ENCODE measurements around the gene SERGEF. TPM values are rescaled to one million over a fixed set of nuclear protein-coding genes. Genes with fewer than 3 reads are reported as not detected.
A peak's percentile ranks its signal among the peaks of the same experiment; 100 is the strongest.

Gene SERGEF
- total and polyA plus RNA-seq, 4 donors, result 44.7 to 51.0 (median 46.2) TPM

DNA sequence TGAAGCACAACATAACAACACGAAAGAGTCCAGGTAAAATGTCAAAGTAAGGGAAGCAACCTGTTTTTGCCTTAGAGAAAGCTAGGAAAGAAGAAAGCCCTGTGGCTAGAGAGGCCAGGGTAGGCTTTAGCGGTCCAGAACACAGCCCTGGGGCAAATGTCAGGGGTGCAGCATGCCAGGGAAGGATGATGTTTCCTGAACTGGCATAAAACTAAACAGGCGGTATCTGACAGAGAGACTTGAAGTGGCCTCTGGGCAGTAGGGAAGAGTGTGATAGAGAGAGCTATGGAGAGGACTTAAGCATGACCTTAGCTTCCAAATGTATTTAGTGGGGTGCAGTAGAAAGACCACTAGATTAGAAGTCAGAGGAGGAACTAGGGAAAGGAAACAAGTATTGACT is 174.7 kb downstream of the SERGEF start:
- H3K36me3 ChIP-seq (ENCODE audit: control insufficient read depth, insufficient read depth, low read length), result no peaks in the 10 kb centered on the region
- H3K4me1 ChIP-seq (ENCODE audit: control insufficient read depth, insufficient read depth, low read length), result peaks cover 4% of the 10 kb centered on the region
- WGBS (ENCODE audit: insufficient coverage), result 100% methylated on average over 3 of the region's 3 CpGs
- H3K4me3 ChIP-seq (ENCODE audit: low read depth, low read length), result no peak overlapping the region
- H3K9me3 ChIP-seq (ENCODE audit: control insufficient read depth, insufficient read depth, low read length), result no peaks in the 10 kb centered on the region
- H3K27ac ChIP-seq (ENCODE audit: low read depth, low read length), result no peak overlapping the region
- no peak for DNase-seq (ENCODE audit: low read depth in 4 of 6, low spot score in 6 of 6)
- no peaks in the 10 kb centered on the region for H3K27me3 ChIP-seq (ENCODE audit: control insufficient read depth, insufficient read depth, low read length)

DNA sequence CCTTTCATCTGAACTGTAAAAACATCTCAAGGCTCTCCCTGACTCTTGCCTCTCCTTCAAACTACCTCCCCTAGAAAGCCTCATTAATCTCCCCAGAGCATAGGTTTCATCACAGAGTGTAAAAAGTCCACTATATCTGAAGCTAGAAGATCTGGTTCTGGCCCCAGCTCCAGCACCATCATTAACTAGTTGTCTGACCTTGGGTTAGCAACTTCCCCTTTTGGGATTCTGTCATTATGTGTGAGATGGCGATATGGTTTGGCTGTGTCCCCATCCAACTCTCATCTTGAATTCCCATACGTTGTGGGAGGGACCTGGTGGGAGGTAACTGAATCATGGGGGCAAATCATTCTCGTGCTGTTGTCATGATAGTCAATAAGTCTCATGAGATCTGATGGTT is 181.0 kb downstream of the SERGEF start:
- no peaks in the 10 kb centered on the region for H3K27me3 ChIP-seq (ENCODE audit: control insufficient read depth, insufficient read depth, low read length)
- H3K4me3 ChIP-seq (ENCODE audit: low read depth, low read length), result no peak overlapping the region
- WGBS (ENCODE audit: insufficient coverage), result no CpG with 5 or more reads among the region's 3 CpGs
- no peaks in the 10 kb centered on the region for H3K36me3 ChIP-seq (ENCODE audit: control insufficient read depth, insufficient read depth, low read length)
- no peak for DNase-seq (ENCODE audit: low read depth in 4 of 6, low spot score in 6 of 6)
- no peaks in the 10 kb centered on the region for H3K9me3 ChIP-seq (ENCODE audit: control insufficient read depth, insufficient read depth, low read length)
- H3K4me1 ChIP-seq (ENCODE audit: control insufficient read depth, insufficient read depth, low read length), result no peaks in the 10 kb centered on the region
- no peak overlapping the region for H3K27ac ChIP-seq (ENCODE audit: low read depth, low read length)

DNA sequence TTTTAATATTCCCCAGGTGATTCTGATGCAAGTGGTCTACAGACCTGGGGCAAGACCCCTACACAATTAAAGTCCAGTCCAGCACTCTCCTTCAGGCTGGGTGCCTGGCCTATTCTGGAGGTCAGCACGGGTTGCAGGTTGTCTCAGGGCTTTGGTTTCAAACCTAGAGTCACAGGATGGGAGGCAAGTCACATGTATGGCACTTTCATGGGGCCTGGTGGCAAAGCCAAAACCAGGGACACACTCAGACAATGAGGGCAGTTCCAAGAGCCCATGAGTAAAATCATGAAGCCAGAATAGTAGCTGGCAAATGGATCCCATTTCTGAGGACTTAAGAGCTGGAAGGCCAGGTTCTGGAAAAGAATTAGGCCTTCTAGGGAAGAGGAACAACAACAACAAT is 181.6 kb downstream of the SERGEF start:
- no peak for DNase-seq (ENCODE audit: low read depth in 4 of 6, low spot score in 6 of 6)
- Histone ChIP-seq H3K27me3 (ENCODE audit: control insufficient read depth, insufficient read depth, low read length) (no peaks in the 10 kb centered on the region), H3K4me1 (ENCODE audit: control insufficient read depth, insufficient read depth, low read length) (no peaks in the 10 kb centered on the region), H3K36me3 (ENCODE audit: control insufficient read depth, insufficient read depth, low read length) (no peaks in the 10 kb centered on the region), H3K4me3 (ENCODE audit: low read depth, low read length) (no peak overlapping the region), H3K9me3 (ENCODE audit: control insufficient read depth, insufficient read depth, low read length) (no peaks in the 10 kb centered on the region), H3K27ac (ENCODE audit: low read depth, low read length) (no peak overlapping the region)
- WGBS (ENCODE audit: insufficient coverage), result 100% methylated on average over 1 of the region's 1 CpG

DNA sequence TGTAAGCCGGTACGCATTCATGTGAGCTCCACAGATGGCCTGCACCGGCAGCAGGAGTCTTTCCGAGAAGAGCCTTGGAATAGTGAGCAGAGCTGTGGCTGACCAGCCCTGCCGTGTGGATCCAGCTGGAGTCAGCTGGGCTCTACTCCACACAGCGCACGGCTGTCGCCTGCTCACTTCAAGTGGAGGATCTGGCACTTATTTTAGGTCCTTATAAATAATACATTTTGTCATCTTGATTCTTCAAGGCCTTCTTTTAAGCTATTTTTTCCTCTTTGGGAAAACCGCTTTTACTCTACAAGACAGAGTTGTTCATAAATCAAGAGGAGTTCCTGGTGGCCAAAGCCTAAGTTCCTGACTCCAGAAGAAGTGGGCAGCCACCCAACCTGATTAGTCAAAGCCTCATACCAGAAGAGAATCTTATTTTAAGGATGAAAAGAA is 184.5 kb downstream of the SERGEF start:
- DNase-seq (ENCODE audit: low read depth in 4 of 6, low spot score in 6 of 6), result peak in 1 of 6 donors; percentile 67
- H3K27ac ChIP-seq (ENCODE audit: low read depth, low read length), result no peak overlapping the region
- 53% methylated on average over 6 of the region's 9 CpGs for WGBS (ENCODE audit: insufficient coverage)
- no peaks in the 10 kb centered on the region for H3K27me3 ChIP-seq (ENCODE audit: control insufficient read depth, insufficient read depth, low read length)
- no peaks in the 10 kb centered on the region for H3K4me1 ChIP-seq (ENCODE audit: control insufficient read depth, insufficient read depth, low read length)
- no peaks in the 10 kb centered on the region for H3K36me3 ChIP-seq (ENCODE audit: control insufficient read depth, insufficient read depth, low read length)
- no peak overlapping the region for H3K4me3 ChIP-seq (ENCODE audit: low read depth, low read length)
- no peaks in the 10 kb centered on the region for H3K9me3 ChIP-seq (ENCODE audit: control insufficient read depth, insufficient read depth, low read length)

DNA sequence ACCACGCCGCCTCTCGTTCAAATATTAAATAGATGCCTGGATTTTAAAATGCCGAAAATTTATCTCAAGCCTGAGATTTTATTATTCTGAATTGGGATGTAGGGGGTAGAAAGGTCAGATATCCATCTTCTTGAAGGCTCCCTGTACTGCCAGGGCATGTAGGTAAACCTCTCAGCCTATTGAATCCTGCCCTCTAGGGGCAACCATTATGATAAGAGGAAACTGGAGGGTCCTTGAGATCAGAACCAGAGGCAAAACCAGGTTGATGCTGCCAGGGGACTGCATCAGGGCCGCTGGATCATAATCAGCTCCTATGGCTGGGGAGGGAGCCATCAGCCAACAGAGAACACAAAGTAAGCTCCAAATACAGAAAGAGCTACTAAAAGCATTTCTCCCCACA is 185.8 kb downstream of the SERGEF start:
- peak in 1 of 6 donors; percentile 62 for DNase-seq (ENCODE audit: low read depth in 4 of 6, low spot score in 6 of 6)
- no peak overlapping the region for H3K27ac ChIP-seq (ENCODE audit: low read depth, low read length)
- WGBS (ENCODE audit: insufficient coverage), result no CpG with 5 or more reads among the region's 5 CpGs
- peaks cover 3% of the 10 kb centered on the region for H3K4me1 ChIP-seq (ENCODE audit: control insufficient read depth, insufficient read depth, low read length)
- H3K9me3 ChIP-seq (ENCODE audit: control insufficient read depth, insufficient read depth, low read length), result no peaks in the 10 kb centered on the region
- no peaks in the 10 kb centered on the region for H3K36me3 ChIP-seq (ENCODE audit: control insufficient read depth, insufficient read depth, low read length)
- no peak overlapping the region for H3K4me3 ChIP-seq (ENCODE audit: low read depth, low read length)
- no peaks in the 10 kb centered on the region for H3K27me3 ChIP-seq (ENCODE audit: control insufficient read depth, insufficient read depth, low read length)

DNA sequence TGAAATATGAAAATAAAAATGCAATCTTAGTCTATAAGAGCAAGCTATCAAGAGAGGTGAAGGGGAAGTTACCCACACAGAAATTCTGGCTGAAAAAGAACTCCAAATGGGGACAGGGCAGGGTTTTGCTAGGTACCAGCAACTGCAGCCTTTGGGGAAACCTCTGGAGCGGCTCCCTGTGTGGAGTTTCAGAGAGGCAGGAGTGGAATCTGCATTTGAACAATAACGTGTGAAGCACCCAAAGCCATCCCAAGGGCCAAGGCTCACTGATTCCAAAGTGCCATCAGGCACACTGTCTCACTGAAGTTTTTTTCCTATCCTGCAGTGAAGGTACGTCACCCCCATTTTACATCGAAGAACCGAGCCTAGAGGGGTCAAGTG is 190.5 kb downstream of the SERGEF start:
- Histone ChIP-seq H3K4me3 (ENCODE audit: low read depth, low read length) (no peak overlapping the region), H3K36me3 (ENCODE audit: control insufficient read depth, insufficient read depth, low read length) (no peaks in the 10 kb centered on the region), H3K9me3 (ENCODE audit: control insufficient read depth, insufficient read depth, low read length) (no peaks in the 10 kb centered on the region), H3K4me1 (ENCODE audit: control insufficient read depth, insufficient read depth, low read length) (peaks cover 3% of the 10 kb centered on the region), H3K27ac (ENCODE audit: low read depth, low read length) (no peak overlapping the region), H3K27me3 (ENCODE audit: control insufficient read depth, insufficient read depth, low read length) (no peaks in the 10 kb centered on the region)
- no peak for DNase-seq (ENCODE audit: low read depth in 4 of 6, low spot score in 6 of 6)
- 52% methylated on average over 2 of the region's 5 CpGs for WGBS (ENCODE audit: insufficient coverage)

DNA sequence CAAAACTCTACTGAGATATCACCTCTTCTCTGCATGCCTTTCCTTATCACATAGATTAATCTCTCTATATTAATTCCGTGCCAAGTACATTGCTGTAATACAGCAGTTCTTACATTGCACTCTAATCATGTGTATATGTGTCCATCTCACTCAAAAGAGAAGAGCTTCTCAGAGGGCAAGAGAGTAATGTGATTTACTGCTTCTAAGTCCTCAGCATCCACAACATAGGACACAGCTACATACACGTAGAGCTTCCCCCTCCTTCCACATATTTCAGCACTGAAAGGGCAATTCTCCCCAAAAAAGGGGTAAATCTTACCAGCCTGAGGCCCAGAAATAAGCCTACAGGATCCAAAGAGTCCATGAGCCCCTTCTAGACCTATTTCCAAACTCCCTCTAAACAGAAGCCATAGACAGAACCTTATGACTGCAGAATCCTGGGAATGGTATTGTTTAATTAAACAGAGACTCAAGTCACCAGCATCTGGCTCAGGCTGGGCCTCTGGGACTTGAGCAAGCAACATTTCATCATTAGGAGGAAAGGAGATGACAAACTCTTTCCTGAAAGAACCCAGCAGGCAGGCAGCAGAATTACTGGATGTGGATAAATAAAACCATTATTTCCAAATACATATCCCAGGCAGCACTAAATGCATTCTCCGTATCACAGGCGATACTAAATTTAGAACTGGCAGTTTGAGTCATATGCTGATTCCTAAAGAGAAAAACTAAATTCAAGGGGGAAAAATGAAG is 191.0 kb downstream of the SERGEF start:
- H3K36me3 ChIP-seq (ENCODE audit: control insufficient read depth, insufficient read depth, low read length), result no peaks in the 10 kb centered on the region
- no peak overlapping the region for H3K4me3 ChIP-seq (ENCODE audit: low read depth, low read length)
- H3K27me3 ChIP-seq (ENCODE audit: control insufficient read depth, insufficient read depth, low read length), result no peaks in the 10 kb centered on the region
- H3K27ac ChIP-seq (ENCODE audit: low read depth, low read length), result no peak overlapping the region
- no CpG with 5 or more reads among the region's 4 CpGs for WGBS (ENCODE audit: insufficient coverage)
- peak in 1 of 6 donors; percentile 80 for DNase-seq (ENCODE audit: low read depth in 4 of 6, low spot score in 6 of 6)
- no peaks in the 10 kb centered on the region for H3K9me3 ChIP-seq (ENCODE audit: control insufficient read depth, insufficient read depth, low read length)
- peaks cover 3% of the 10 kb centered on the region for H3K4me1 ChIP-seq (ENCODE audit: control insufficient read depth, insufficient read depth, low read length)

DNA sequence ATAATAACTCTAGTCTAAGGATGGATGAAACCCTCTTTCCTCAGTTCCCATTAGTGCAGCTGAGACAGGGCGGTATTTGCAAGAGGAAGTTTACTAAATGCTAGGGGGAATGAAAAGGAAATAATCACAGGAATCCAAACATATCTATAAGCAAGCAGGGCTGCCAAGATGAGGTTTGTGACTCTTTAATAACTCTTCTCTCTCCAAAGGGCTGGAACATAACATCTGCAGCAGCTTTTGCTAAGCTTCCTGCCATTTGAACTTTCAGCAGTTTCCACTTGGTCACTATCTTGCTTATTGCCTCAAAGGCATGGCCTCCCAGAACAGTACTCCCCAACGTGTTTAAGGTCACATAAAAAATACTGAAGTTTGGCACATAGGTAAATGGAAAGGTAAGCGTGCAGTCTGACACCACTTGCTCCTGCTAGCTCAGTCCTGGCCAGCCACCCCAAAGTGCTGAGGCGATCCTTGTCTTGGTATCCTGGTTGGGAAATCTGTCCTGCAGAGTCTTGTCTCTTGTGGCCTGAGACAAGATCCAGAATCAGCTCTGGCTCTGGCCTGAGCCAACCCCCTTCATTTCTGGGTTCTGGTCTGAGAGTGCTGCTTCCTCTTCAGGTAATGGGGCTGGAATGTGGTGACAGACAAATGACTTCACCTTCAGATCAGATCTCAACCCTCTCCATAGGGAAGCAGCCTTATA is 196.5 kb downstream of the SERGEF start:
- 100% methylated on average over 2 of the region's 4 CpGs for WGBS (ENCODE audit: insufficient coverage)
- peaks cover 15% of the 10 kb centered on the region for H3K4me1 ChIP-seq (ENCODE audit: control insufficient read depth, insufficient read depth, low read length)
- no peaks in the 10 kb centered on the region for H3K9me3 ChIP-seq (ENCODE audit: control insufficient read depth, insufficient read depth, low read length)
- H3K36me3 ChIP-seq (ENCODE audit: control insufficient read depth, insufficient read depth, low read length), result no peaks in the 10 kb centered on the region
- no peaks in the 10 kb centered on the region for H3K27me3 ChIP-seq (ENCODE audit: control insufficient read depth, insufficient read depth, low read length)
- DNase-seq (ENCODE audit: low read depth in 4 of 6, low spot score in 6 of 6), result no peak
- no peak overlapping the region for H3K27ac ChIP-seq (ENCODE audit: low read depth, low read length)
- H3K4me3 ChIP-seq (ENCODE audit: low read depth, low read length), result no peak overlapping the region

DNA sequence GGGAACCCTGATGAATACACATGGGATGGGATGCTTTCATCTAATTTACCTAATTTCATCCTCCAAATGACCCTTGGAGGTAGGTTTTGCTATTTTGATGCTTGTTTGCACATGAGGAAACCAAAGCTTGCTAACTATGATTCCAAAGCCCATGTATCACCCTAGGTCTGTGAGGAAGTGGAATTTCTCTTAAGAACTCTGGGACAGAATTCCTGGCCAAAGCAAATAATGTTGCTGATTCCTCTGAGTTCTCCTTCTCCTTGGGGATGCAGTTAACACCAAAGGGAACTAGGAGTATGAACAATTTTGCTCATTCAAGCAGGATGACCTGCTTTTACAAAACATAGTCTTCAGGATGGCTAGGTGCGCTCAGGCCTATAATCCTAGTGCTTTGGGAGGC is 198.3 kb downstream of the SERGEF start:
- DNase-seq (ENCODE audit: low read depth in 4 of 6, low spot score in 6 of 6), result no peak
- H3K9me3 ChIP-seq (ENCODE audit: control insufficient read depth, insufficient read depth, low read length), result no peaks in the 10 kb centered on the region
- no CpG with 5 or more reads among the region's 1 CpG for WGBS (ENCODE audit: insufficient coverage)
- no peaks in the 10 kb centered on the region for H3K27me3 ChIP-seq (ENCODE audit: control insufficient read depth, insufficient read depth, low read length)
- peaks cover 24% of the 10 kb centered on the region for H3K4me1 ChIP-seq (ENCODE audit: control insufficient read depth, insufficient read depth, low read length)
- H3K27ac ChIP-seq (ENCODE audit: low read depth, low read length), result no peak overlapping the region
- H3K4me3 ChIP-seq (ENCODE audit: low read depth, low read length), result no peak overlapping the region
- H3K36me3 ChIP-seq (ENCODE audit: control insufficient read depth, insufficient read depth, low read length), result no peaks in the 10 kb centered on the region

Measured in spinal cord (tissue), 10 donors.